ENCODE measurements around the gene EIF4G2.

- TF ChIP-seq EZH2 (IDR thresholded peaks at IDR 0.05): no peak
- TF ChIP-seq POLR2AphosphoS5 (IDR thresholded peaks at IDR 0.05; ENCODE audit: borderline replicate concordance, low read depth, low read length): no peak
Observed at GRCh38 chr11:10784232-10785145, 24.2 kb downstream of the EIF4G2 start.

Measured in SK-N-MC (cell line).